Measurements from ENCODE around the gene CHIT1.

- no peak for TF ChIP-seq CTCF (IDR thresholded peaks at IDR 0.05; ENCODE audit: low read depth, low read length)
- TF ChIP-seq POLR2A (IDR thresholded peaks at IDR 0.05; ENCODE audit: extremely low read depth, insufficient read length): no peak
Observed at GRCh38 chr1:203178821-203179666, 50.4 kb downstream of the CHIT1 start.
